PC-3 (cell line): ENCODE measurements around the gene LRBA.

Experiments used
- EZH2 ChIP-seq: fragments of 300-600 bp; sonication (generic); IDR thresholded peaks from one replicate; pipeline ENCODE4 v1.6.1; 2017; ENCODE audit warnings: antibody characterized with exemption, mild to moderate bottlenecking, low read length; ENCODE audit not compliant: unreplicated experiment
- EZH2phosphoT487 ChIP-seq: fragments of 300-600 bp; sonication (generic); IDR thresholded peaks from 2 replicates; pipeline ENCODE4 v1.6.1; 2018; ENCODE audit warnings: mild to moderate bottlenecking, antibody characterized with exemption, low read length, borderline replicate concordance
- TF ChIP-seq, protein P1 (sequence below): fragments of 300-600 bp; sonication (generic); conservative IDR thresholded peaks from 2 replicates; pipeline ENCODE4 v1.5.1; 2017; ENCODE audit warnings: antibody characterized with exemption, low read depth, mild to moderate bottlenecking, low read length

DNA sequence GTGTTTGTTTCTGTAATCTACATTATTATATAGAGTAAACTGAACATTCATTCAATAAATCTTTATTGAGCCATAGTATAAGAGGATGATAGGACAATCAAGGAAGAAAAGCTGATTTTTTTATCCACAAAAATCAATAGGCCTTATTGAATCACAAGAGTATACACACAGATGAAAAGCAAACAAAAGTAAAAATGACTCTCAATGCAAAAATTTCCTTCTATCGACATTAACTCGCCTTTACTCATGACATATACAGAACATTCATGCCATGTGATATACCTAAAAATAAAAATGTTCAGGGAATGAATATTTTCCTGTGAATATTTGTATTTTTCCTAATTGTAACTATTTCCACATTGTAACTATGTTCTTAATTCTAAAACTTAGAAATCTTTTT is 161.2 kb downstream of the LRBA start:
- TF ChIP-seq, protein P1, sequence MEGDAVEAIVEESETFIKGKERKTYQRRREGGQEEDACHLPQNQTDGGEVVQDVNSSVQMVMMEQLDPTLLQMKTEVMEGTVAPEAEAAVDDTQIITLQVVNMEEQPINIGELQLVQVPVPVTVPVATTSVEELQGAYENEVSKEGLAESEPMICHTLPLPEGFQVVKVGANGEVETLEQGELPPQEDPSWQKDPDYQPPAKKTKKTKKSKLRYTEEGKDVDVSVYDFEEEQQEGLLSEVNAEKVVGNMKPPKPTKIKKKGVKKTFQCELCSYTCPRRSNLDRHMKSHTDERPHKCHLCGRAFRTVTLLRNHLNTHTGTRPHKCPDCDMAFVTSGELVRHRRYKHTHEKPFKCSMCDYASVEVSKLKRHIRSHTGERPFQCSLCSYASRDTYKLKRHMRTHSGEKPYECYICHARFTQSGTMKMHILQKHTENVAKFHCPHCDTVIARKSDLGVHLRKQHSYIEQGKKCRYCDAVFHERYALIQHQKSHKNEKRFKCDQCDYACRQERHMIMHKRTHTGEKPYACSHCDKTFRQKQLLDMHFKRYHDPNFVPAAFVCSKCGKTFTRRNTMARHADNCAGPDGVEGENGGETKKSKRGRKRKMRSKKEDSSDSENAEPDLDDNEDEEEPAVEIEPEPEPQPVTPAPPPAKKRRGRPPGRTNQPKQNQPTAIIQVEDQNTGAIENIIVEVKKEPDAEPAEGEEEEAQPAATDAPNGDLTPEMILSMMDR: no peak
- no peak for TF ChIP-seq EZH2
- TF ChIP-seq EZH2phosphoT487: no peak
